ENCODE results near the gene RNF167.

DNA sequence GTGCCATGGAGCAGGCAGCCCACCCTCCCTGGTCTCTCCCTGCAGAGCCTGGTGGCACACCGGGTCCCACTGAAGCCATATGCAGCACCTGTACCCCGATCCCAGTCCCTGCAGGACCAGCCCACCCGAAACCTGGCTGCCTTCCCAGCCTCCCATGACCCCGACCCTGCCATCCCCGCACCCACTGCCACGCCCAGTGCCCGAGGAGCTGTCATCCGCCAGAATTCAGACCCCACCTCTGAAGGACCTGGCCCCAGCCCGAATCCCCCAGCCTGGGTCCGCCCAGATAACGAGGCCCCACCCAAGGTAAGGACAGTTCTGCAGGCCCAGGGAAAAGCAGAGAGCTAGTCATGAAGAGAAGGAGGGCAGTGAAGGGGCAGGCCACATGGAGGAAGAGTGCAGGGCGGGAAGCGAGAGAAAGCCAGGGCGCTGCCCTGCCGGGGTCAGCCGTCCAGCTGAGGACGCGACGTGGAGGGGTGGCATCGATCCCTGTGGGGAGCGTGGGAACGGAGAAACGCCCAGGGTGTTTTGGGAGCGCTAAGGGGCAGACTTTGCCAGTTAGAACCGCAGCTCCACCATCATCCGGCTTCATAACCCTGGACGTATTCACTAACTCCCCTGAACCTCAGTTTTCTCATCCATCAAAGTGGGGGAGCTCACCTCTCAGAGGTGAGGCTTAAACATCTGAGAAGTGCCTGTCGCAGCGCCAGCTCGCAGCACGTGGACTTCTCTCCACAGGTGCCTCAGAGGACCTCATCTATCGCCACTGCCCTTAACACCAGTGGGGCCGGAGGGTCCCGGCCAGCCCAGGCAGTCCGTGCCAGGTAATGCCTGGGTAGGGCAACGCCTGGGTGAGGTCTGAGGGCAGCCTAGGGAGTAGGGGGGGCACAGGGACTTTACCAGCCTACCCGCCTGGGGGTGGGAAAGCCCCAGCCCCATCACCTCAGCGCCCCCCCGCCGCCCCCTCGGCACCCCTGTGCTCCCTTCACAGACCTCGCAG, 48.4 kb upstream of the RNF167 start:
- no peak for TF ChIP-seq POLR2AphosphoS5 (IDR thresholded peaks at IDR 0.05)
- TF ChIP-seq, protein P1, sequence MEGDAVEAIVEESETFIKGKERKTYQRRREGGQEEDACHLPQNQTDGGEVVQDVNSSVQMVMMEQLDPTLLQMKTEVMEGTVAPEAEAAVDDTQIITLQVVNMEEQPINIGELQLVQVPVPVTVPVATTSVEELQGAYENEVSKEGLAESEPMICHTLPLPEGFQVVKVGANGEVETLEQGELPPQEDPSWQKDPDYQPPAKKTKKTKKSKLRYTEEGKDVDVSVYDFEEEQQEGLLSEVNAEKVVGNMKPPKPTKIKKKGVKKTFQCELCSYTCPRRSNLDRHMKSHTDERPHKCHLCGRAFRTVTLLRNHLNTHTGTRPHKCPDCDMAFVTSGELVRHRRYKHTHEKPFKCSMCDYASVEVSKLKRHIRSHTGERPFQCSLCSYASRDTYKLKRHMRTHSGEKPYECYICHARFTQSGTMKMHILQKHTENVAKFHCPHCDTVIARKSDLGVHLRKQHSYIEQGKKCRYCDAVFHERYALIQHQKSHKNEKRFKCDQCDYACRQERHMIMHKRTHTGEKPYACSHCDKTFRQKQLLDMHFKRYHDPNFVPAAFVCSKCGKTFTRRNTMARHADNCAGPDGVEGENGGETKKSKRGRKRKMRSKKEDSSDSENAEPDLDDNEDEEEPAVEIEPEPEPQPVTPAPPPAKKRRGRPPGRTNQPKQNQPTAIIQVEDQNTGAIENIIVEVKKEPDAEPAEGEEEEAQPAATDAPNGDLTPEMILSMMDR (IDR thresholded peaks at IDR 0.05): no peak

All from gastroesophageal sphincter (tissue), 3 donors.